SK-N-SH (cell line): ENCODE data around the gene THSD7B. TPM values are rescaled to one million over a fixed set of nuclear protein-coding genes. Genes with fewer than 3 reads are reported as not detected.

Experiments
- CTCF ChIA-PET: fragments of 300-600, 350-600 bp; formaldehyde crosslinking; extraction: SDS; loops from one replicate; lab custom pipeline; 2021; lab: Yijun Ruan, JAX
- POLR2A ChIA-PET: fragments of 350-600 bp; sonication (Branson Sonifier 250); formaldehyde crosslinking; extraction: SDS; loops from one replicate; lab custom pipeline; 2020; ENCODE audit warnings: antibody characterized with exemption, inconsistent platforms; lab: Yijun Ruan, JAX
- DNase-seq: peaks from one replicate; pipeline ENCODE4 v3.0.0; 2012
- H2AFZ ChIP-seq: fragments of 200-600 bp; sonication (generic); 2 replicates; pipeline ENCODE4 v1.8.1; 2016; ENCODE audit warnings: antibody characterized with exemption, mild to moderate bottlenecking, low read depth
- H3F3A ChIP-seq: fragments of 200-600 bp; sonication (generic); replicated peaks from 2 replicates; pipeline ENCODE3; 2016; ENCODE audit warnings: antibody characterized with exemption, mild to moderate bottlenecking; ENCODE audit not compliant: insufficient read depth
- H3K27ac ChIP-seq, 2 experiments: fragments of 200-500 bp in 1 of 2; fragments of 200-600 bp in 1 of 2; sonication (Bioruptor generic) in 1 of 2; sonication (generic), shearing (Covaris generic) in 1 of 2; 2 replicates each; pipeline versions ENCODE4 v1.5.1 to v1.6.1; 2014 to 2016; ENCODE audit warnings: low read depth in 2 of 2, inconsistent platforms in 1 of 2, low read length in 1 of 2, mild to moderate bottlenecking in 1 of 2, mixed read lengths in 1 of 2
- H3K27me3 ChIP-seq: fragments of 200-600 bp; sonication (generic), shearing (Covaris generic); 2 replicates; pipeline ENCODE4 v1.6.1; 2016; ENCODE audit warnings: mixed run types; ENCODE audit not compliant: insufficient read depth
- H3K36me3 ChIP-seq, 2 experiments: fragments of 200-500 bp in 1 of 2; fragments of 200-600 bp in 1 of 2; sonication (Bioruptor generic) in 1 of 2; sonication (generic) in 1 of 2; replicated peaks in 1 of 2; 2 replicates each; pipeline versions ENCODE3 to v1.5.1; 2014 to 2016; ENCODE audit warnings: low read length in 1 of 2, mild to moderate bottlenecking in 1 of 2; ENCODE audit not compliant: insufficient read depth in 2 of 2, control insufficient read depth in 1 of 2
- H3K4me1 ChIP-seq, 2 experiments: fragments of 200-500 bp in 1 of 2; fragments of 200-600 bp in 1 of 2; sonication (Bioruptor generic) in 1 of 2; sonication (generic), shearing (Covaris generic) in 1 of 2; 2 replicates each; pipeline versions ENCODE4 v1.5.1 to v1.6.1; 2014 to 2016; ENCODE audit warnings: low read depth in 1 of 2, low read length in 1 of 2, mixed run types in 1 of 2; ENCODE audit not compliant: insufficient read depth in 2 of 2, control insufficient read depth in 1 of 2
- H3K4me2 ChIP-seq: fragments of 200-600 bp; sonication (generic), shearing (Covaris generic); 2 replicates; pipeline ENCODE4 v1.6.1; 2017; ENCODE audit warnings: mixed run types
- H3K4me3 ChIP-seq, 2 experiments: fragments of 200-500 bp in 1 of 2; fragments of 200-600 bp in 1 of 2; sonication (Bioruptor generic) in 1 of 2; sonication (generic), shearing (Covaris generic) in 1 of 2; 2 replicates each; pipeline versions ENCODE4 v1.5.1 to v1.8.1; 2014 to 2016; ENCODE audit warnings: low read depth in 2 of 2, inconsistent platforms in 1 of 2, low read length in 1 of 2, mild to moderate bottlenecking in 1 of 2, mixed read lengths in 1 of 2, moderate library complexity in 1 of 2
- H3K79me2 ChIP-seq: fragments of 200-600 bp; sonication (generic); 2 replicates; pipeline ENCODE4 v1.8.1; 2017; ENCODE audit warnings: mild to moderate bottlenecking; ENCODE audit not compliant: insufficient read depth
- H3K9ac ChIP-seq: fragments of 200-600 bp; sonication (generic); 2 replicates; pipeline ENCODE4 v1.6.1; 2017; ENCODE audit warnings: mixed run types
- H3K9me2 ChIP-seq: fragments of 200-600 bp; sonication (generic); 2 replicates; pipeline ENCODE4 v1.6.1; 2017; ENCODE audit warnings: mixed run types
- H3K9me3 ChIP-seq: fragments of 200-600 bp; sonication (generic); 2 replicates; pipeline ENCODE4 v1.6.1; 2017; ENCODE audit warnings: mixed run types, mild to moderate bottlenecking, moderate library complexity
- H4K20me1 ChIP-seq: fragments of 200-600 bp; sonication (generic); 2 replicates; pipeline ENCODE4 v1.6.1; 2017; ENCODE audit warnings: mild to moderate bottlenecking, mixed run types; ENCODE audit not compliant: insufficient read depth
- CHD2 ChIP-seq: fragments of 150-350 bp; IDR thresholded peaks from 2 replicates; pipeline ENCODE4 v1.6.1; 2018; ENCODE audit warnings: low read length; ENCODE audit not compliant: partially characterized antibody
- ELF1 ChIP-seq: IDR thresholded peaks from 2 replicates; pipeline ENCODE4 v1.4.0; 2012
- GABPA ChIP-seq: IDR thresholded peaks from 2 replicates; pipeline ENCODE4 v1.4.0; 2012; ENCODE audit warnings: low read depth, mild to moderate bottlenecking
- GATA2 ChIP-seq: sonication (generic); formaldehyde crosslinking; IDR thresholded peaks from 2 replicates; pipeline ENCODE4 v1.5.0; 2020; ENCODE audit warnings: mild to moderate bottlenecking, missing genetic modification reagents
- JUND ChIP-seq: IDR thresholded peaks from 2 replicates; pipeline ENCODE4 v1.4.0; 2012
- MXI1 ChIP-seq: IDR thresholded peaks from 2 replicates; pipeline ENCODE4 v1.6.1; 2012; ENCODE audit warnings: mild to moderate bottlenecking, low read depth, low read length, improper control_type of control experiment
- NRF1 ChIP-seq: IDR thresholded peaks from 2 replicates; pipeline ENCODE4 v1.6.1; 2012; ENCODE audit warnings: low read depth, mild to moderate bottlenecking, low read length
- POLR2AphosphoS5 ChIP-seq: IDR thresholded peaks from 2 replicates; pipeline ENCODE4 v1.6.1; 2012; ENCODE audit warnings: low read depth, low read length
- RCOR1 ChIP-seq: fragments of 150-350 bp; IDR thresholded peaks from 2 replicates; pipeline ENCODE4 v1.6.1; 2017; ENCODE audit warnings: antibody characterized with exemption, low read length
- RFX5 ChIP-seq: IDR thresholded peaks from 2 replicates; pipeline ENCODE4 v1.6.1; 2012; ENCODE audit warnings: mild to moderate bottlenecking, improper control_type of control experiment, low read length
- SIN3A ChIP-seq: IDR thresholded peaks from 2 replicates; pipeline ENCODE4 v1.6.1; 2012; ENCODE audit warnings: low read depth, mild to moderate bottlenecking, low read length, moderate library complexity, borderline replicate concordance
- TEAD4 ChIP-seq: IDR thresholded peaks from 2 replicates; pipeline ENCODE4 v1.4.0; 2012; ENCODE audit warnings: mild to moderate bottlenecking, borderline replicate concordance; ENCODE audit not compliant: insufficient read depth
- WGBS: methylation state at CpG from one replicate; pipeline ENCODE4 v1.1.6; 2017; ENCODE audit warnings: low lambda C conversion rate; 5-methylcytosine and 5-hydroxymethylcytosine counted together
- polyA plus RNA-seq, 3 experiments: library from polyadenylated mRNA; depleted of rRNA; stranded (reverse); fragments of >200 nt; gene quantifications; 2 replicates each; pipeline ENCODE4 v1.2.3, GENCODE V29; 2012
- TF ChIP-seq, protein P1 (sequence below): IDR thresholded peaks from 2 replicates; pipeline ENCODE4 v1.4.0; 2012; ENCODE audit warnings: low read depth, borderline replicate concordance
- TF ChIP-seq, protein P2 (sequence below): IDR thresholded peaks from 2 replicates; pipeline ENCODE4 v1.4.0; 2012; ENCODE audit warnings: low read depth, borderline replicate concordance

Gene THSD7B
- polyA plus RNA-seq, 1 of the 3 experiments (the other 2 are of a cell fraction): not detected

DNA sequence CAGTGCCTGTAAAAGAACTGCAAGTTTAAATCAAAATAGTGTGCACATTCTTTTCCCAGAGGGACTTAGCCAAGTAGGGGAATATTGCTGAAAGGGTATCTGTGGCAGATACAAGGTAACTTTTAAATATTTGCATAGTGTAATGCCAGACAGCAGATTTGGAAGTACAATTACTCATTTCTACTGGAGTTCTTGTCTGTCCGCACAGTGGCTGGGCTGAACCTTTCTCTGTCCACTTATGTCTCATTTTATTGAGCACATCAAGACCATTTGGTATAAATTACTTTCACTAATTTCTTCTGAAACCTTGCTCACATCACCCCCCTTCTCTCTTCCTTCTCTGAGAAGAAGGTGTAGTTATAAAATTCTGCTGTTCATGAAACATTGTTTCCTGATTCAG lies 271.3 kb downstream of the THSD7B start (continued):
- TF ChIP-seq, protein P1, sequence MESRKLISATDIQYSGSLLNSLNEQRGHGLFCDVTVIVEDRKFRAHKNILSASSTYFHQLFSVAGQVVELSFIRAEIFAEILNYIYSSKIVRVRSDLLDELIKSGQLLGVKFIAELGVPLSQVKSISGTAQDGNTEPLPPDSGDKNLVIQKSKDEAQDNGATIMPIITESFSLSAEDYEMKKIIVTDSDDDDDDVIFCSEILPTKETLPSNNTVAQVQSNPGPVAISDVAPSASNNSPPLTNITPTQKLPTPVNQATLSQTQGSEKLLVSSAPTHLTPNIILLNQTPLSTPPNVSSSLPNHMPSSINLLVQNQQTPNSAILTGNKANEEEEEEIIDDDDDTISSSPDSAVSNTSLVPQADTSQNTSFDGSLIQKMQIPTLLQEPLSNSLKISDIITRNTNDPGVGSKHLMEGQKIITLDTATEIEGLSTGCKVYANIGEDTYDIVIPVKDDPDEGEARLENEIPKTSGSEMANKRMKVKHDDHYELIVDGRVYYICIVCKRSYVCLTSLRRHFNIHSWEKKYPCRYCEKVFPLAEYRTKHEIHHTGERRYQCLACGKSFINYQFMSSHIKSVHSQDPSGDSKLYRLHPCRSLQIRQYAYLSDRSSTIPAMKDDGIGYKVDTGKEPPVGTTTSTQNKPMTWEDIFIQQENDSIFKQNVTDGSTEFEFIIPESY: no peak
- TF ChIP-seq JUND (no peak), CHD2 (no peak)

DNA sequence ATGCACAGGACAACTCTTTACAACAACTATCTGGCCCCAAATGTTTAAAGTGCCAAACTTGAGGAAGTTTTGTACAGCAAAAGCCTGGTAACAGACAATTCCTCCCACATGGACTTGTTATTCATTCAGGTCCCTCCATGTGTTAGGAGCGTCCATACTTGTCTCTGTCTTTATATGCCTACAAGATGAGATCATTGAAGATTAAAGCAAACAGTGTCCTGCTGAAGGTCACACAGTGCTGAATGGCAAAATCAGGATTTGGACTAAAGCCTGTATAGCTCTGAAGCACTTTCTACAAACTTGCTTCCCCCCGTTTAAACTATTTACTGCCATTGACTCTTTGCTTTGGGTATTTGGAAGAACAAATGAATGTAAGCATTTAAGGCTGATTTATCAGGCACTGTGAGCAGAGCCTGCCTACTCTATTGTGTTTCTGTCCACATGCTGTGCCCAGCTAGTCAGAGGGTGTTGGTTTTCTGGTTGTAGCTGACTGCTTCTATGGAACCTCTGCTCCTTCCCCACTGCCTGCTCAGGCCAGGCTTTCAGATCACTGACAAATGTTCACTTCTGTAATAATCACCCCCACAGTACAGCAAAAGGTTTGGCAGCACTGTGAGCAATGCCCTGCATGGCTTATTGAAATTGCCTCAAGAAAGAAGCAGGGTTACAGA lies 274.3 kb downstream of the THSD7B start:
- H3F3A ChIP-seq: no peaks in the 10 kb centered on the region
- POLR2A ChIA-PET: no interaction called here

More for the DNA sequence above, 274.3 kb downstream of the THSD7B start:
- Histone ChIP-seq H3K4me3 (no peak overlapping the region), H3K36me3 (no peaks in the 10 kb centered on the region), H3K27ac (no peak overlapping the region), H3K4me2 (no peak overlapping the region), H3K9me2 (no peaks in the 10 kb centered on the region), H4K20me1 (no peaks in the 10 kb centered on the region), H3K9ac (no peak overlapping the region), H2AFZ (no peak overlapping the region), H3K27me3 (no peaks in the 10 kb centered on the region), H3K4me1 (no peaks in the 10 kb centered on the region), H3K9me3 (no peaks in the 10 kb centered on the region), H3K79me2 (no peaks in the 10 kb centered on the region)
- CTCF ChIA-PET: interaction anchor here (1.2 kb wide), 1 partner anchor 11 kb away, joined by 3 read pairs; no protein-coding TSS in a partner anchor
- no peak for DNase-seq
- TF ChIP-seq, protein P2, sequence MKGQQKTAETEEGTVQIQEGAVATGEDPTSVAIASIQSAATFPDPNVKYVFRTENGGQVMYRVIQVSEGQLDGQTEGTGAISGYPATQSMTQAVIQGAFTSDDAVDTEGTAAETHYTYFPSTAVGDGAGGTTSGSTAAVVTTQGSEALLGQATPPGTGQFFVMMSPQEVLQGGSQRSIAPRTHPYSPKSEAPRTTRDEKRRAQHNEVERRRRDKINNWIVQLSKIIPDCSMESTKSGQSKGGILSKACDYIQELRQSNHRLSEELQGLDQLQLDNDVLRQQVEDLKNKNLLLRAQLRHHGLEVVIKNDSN: no peak
- TF ChIP-seq, protein P1: no peak
- TF ChIP-seq RFX5: no peak
- TF ChIP-seq NRF1: no peak
- no peak for TF ChIP-seq JUND
- TF ChIP-seq GATA2: no peak
- no peak for TF ChIP-seq ELF1
- TF ChIP-seq GABPA: no peak
- no peak for TF ChIP-seq SIN3A
- no peak for TF ChIP-seq POLR2AphosphoS5
- TF ChIP-seq TEAD4: no peak
- TF ChIP-seq MXI1: no peak
- no peak for TF ChIP-seq RCOR1
- 42% methylated on average over 2 of the region's 2 CpGs for WGBS
